AG09309 (cell line): ENCODE data around the gene SH3TC1.

Source experiments
- DNase-seq: peaks from one replicate; pipeline ENCODE4 v3.0.0-alpha.2; 2010; ENCODE audit warnings: low read depth
- H3K4me3 ChIP-seq: 2 replicates; pipeline ENCODE4 v1.5.1; 2011; ENCODE audit warnings: mild to moderate bottlenecking, low read depth, low read length, moderate library complexity; ENCODE audit not compliant: control insufficient read depth
- CTCF ChIP-seq: IDR thresholded peaks from 2 replicates; pipeline ENCODE4 v1.5.1; 2011; ENCODE audit warnings: mild to moderate bottlenecking, low read depth, low read length, inconsistent platforms; ENCODE audit not compliant: insufficient read depth, control insufficient read depth; ENCODE audit errors: missing control alignments

The SH3TC1 gene

DNA sequence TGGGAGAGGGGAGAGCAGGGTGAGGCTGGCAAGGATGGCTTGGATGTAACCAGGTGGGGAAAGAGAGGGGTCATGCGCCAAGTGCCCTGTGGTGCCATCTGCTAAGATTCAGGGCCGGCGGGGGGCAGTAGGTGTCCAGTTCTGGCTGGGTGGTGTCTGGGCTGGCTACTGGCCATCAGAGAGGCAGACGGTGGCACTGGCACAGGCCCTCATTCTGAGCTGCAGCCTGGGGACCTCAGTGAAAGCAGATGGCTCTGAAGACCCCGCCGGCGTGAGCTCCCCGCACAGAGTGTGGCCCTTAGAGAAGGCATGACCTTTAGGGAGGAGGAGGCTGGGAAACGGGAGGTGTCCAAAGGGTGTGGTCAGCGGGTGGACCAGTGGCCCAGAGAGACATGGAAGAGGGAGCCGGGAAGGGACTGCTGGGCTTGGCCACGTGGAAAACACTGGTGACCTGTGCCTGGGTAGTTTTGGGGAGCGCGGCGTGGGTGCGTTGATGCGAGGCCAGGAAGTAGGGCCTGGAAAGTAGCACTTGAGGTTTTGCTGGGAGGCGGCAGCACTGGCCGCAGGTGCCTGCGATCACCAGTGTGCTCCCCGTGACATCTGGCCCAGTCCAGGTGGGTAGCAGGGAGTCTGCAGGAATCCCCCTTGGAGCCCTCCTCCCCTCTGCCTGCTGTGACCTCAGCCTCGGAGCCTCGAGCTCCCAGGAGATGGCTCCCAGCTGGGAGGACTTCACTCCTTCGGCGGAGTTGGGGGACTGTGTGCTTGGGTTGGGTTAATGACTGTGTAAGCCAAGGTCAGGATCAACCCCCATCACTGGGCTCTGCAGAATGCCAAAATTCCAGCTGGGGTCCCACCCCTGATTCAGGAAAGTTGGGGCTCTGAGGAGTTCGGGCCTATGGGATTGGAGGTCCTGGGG, 9.3 kb upstream of the SH3TC1 start:
- TF ChIP-seq CTCF, result no peak
- no peak overlapping the region for H3K4me3 ChIP-seq
- DNase-seq, result no peak

DNA sequence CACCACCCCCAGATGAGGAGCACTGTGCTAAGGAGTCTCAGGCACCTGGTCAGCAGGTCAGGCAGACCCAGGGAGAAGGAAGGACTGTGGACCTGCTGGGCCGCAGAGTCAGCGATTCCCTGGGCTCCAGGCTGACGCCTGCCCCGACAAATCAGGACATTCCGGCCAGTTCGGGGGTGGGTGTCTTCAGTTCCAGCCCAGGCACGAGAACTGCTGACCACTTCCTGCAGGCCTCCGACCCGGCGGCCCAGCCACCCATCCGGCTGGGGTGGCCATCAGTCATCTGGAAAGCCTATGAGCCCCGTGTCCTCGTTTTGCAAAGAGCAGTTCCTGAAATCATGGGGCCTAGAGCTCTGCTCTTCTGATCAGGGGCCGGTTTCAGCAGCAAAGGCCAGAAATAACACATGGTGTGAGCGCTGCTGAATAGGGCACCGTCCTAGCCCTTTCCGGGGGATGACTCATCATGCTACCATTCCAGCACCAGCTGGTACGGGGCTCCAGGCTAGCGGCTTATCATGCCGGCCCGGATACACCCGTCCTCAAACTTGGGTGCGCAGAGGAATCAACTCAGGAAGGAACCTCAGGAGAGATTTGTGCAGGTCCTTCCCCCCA, 7.8 kb upstream of the SH3TC1 start:
- no peak for DNase-seq
- no peak for TF ChIP-seq CTCF
- no peak overlapping the region for H3K4me3 ChIP-seq

- no peak overlapping the region for H3K4me3 ChIP-seq
- DNase-seq, result no peak
- peak; percentile 43 for TF ChIP-seq CTCF
Observed at GRCh38 chr4:8192748-8193738, 6.0 kb upstream of the SH3TC1 start.

- TF ChIP-seq CTCF, result no peak
- no peak overlapping the region for H3K4me3 ChIP-seq
- no peak for DNase-seq
Observed at GRCh38 chr4:8194306-8195242, 4.5 kb upstream of the SH3TC1 start.

GRCh38 chr4:8195431-8195830, 3.7 kb upstream of the SH3TC1 start:
- TF ChIP-seq CTCF, result no peak
- no peak overlapping the region for H3K4me3 ChIP-seq
- DNase-seq, result no peak
